ENCODE data around the gene TRPC4AP.

Gene TRPC4AP

DNA sequence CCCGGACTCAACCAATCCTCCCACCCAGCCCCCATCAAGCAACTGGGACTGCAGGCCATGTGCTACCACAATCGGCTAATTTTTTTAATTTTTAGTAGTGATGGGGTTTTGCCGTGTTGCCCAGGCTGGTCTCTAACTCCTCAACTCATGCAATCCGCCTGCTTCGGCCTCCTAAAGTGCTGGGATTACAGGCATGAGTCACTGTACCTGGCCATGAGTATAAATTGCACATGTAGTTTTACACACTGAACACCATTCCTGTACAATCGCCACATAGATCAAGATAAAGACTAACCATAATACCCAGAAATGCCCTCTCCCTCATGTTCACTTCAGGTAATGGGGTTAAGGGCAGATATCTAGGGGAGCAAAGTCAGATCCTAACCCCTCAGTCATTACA is 26.4 kb downstream of the TRPC4AP start:
- no peak for DNase-seq (ENCODE audit: low read depth, low spot score)
- CTCF ChIA-PET = interaction anchor here (1.8 kb wide), 1 partner anchor 30 kb away, joined by 12 read pairs; no protein-coding TSS in a partner anchor
- POLR2A ChIA-PET = no interaction called here
- no peak overlapping the region for H3K4me3 ChIP-seq (ENCODE audit: low read depth, low read length)
- TF ChIP-seq, protein P1, sequence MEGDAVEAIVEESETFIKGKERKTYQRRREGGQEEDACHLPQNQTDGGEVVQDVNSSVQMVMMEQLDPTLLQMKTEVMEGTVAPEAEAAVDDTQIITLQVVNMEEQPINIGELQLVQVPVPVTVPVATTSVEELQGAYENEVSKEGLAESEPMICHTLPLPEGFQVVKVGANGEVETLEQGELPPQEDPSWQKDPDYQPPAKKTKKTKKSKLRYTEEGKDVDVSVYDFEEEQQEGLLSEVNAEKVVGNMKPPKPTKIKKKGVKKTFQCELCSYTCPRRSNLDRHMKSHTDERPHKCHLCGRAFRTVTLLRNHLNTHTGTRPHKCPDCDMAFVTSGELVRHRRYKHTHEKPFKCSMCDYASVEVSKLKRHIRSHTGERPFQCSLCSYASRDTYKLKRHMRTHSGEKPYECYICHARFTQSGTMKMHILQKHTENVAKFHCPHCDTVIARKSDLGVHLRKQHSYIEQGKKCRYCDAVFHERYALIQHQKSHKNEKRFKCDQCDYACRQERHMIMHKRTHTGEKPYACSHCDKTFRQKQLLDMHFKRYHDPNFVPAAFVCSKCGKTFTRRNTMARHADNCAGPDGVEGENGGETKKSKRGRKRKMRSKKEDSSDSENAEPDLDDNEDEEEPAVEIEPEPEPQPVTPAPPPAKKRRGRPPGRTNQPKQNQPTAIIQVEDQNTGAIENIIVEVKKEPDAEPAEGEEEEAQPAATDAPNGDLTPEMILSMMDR (IDR thresholded peaks at IDR 0.05; ENCODE audit: insufficient read depth, low read length, missing control alignments) = no peak

DNA sequence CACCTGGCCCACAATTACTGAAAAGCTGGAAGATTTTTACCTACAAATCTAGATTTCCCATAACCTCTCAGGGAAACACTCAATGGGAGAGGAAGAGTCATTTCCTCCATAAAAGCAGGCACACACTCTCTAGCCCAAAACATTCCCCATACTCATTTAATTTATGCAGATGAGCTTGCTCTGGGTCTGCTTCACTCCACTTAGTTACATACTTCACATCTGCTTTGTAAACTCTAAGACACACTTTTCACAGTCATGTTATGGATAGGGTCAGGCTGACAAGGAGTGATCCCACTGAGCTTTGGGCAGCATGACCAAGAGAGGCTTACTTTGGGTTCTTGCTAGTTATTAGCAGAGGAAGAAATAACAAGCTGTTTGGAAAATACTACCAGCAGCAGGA is 27.4 kb downstream of the TRPC4AP start:
- TF ChIP-seq, protein P1 (IDR thresholded peaks at IDR 0.05; ENCODE audit: insufficient read depth, low read length, missing control alignments) = no peak
- CTCF ChIA-PET = interaction anchor here (1.5 to 2.8 kb wide), 5 partner anchors 11 to 192 kb away, joined by 4 to 12 read pairs (median 9); partner anchors contain the start of genes GGT7 and TRPC4AP
- no peak overlapping the region for H3K4me3 ChIP-seq (ENCODE audit: low read depth, low read length)
- DNase-seq (ENCODE audit: low read depth, low spot score) = no peak
- POLR2A ChIA-PET = no interaction called here

DNA sequence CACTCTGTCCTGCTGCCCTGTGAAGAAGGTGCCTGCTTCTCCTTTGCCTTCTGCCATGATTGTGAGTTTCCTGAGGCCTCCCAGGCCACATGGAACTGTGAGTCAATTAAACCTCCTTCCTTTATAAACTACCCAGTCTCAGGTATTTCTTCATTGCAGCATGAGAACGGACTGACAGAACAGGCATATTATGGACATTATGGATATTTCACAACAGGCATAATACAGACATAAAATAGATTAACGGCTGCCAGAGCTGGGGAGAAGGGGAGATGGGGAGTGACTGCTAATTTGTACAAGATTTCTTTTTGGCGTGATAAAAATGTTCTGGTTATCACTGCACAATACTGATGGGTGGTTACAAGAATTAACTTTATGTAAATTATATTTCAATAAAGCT is 29.4 kb downstream of the TRPC4AP start:
- CTCF ChIA-PET = interaction anchor here (1.7 to 2.8 kb wide), 2 partner anchors 9 to 190 kb away, joined by 4 to 11 read pairs; partner anchors contain the start of gene GGT7
- no peak overlapping the region for H3K4me3 ChIP-seq (ENCODE audit: low read depth, low read length)
- TF ChIP-seq, protein P1 (IDR thresholded peaks at IDR 0.05; ENCODE audit: insufficient read depth, low read length, missing control alignments) = no peak
- POLR2A ChIA-PET = no interaction called here
- no peak for DNase-seq (ENCODE audit: low read depth, low spot score)

DNA sequence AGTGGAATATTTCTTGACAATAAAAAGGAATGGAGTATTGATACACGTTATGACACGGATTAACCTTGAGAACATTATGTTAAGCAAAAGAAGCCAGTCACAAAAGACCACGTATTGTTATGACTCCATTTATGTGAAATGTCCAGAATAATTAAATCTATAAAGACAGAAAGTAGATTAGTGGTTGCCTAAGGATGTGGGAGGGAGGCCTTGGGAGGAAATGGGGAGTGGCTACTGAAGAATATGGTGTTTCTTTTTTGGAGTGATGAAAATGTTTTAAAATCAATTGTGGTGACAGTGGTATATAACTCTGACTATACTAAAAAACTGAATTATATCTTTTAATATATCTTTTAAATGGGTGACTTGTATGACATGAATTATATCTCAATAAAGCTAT is 30.1 kb downstream of the TRPC4AP start:
- H3K4me3 ChIP-seq (ENCODE audit: low read depth, low read length) = no peak overlapping the region
- POLR2A ChIA-PET = no interaction called here
- TF ChIP-seq, protein P1 (IDR thresholded peaks at IDR 0.05; ENCODE audit: insufficient read depth, low read length, missing control alignments) = no peak
- no peak for DNase-seq (ENCODE audit: low read depth, low spot score)
- CTCF ChIA-PET = interaction anchor here (0.6 kb wide), 1 partner anchor 383 kb away, joined by 3 read pairs; no protein-coding TSS in a partner anchor

DNA sequence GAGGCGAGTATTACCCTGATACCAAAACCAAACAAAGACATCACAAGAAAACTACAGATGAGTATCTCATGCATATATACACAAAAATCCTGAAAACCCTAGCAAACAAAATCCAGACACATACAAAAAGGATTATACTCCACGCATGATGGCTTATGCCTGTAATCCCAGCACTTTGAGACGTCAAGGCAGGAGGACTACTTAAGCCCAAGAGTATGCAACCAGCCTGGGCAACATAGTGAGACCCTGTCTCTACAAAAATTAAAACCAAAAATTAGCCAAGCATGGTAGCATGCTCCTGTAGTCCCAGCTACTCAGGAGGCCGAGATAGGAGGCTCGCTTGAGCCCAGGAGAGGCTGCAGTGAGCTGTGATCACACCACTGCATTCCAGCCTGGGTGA is 32.4 kb downstream of the TRPC4AP start:
- POLR2A ChIA-PET = no interaction called here
- TF ChIP-seq, protein P1 (IDR thresholded peaks at IDR 0.05; ENCODE audit: insufficient read depth, low read length, missing control alignments) = no peak
- no peak overlapping the region for H3K4me3 ChIP-seq (ENCODE audit: low read depth, low read length)
- DNase-seq (ENCODE audit: low read depth, low spot score) = no peak
- CTCF ChIA-PET = no interaction called here

DNA sequence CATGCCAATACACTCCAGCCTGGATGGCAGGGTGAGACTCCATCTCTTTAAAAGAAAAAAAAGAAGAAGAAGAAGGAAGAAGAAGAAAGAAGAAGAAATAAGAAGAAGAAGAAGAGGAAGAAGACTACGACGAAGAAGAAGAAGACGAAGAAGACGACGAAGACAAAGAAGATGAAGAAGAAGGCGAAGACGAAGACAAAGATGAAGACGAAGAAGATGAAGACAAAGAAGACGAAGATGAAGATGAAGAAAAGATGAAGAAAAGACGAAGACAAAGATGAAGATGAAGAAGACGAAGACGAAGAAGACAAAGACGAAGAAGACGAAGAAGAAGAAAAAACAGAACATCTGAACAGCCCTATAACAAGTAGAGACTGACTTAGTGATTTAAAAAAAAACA is 33.0 kb downstream of the TRPC4AP start:
- no peak for DNase-seq (ENCODE audit: low read depth, low spot score)
- POLR2A ChIA-PET = no interaction called here

More for the DNA sequence above, 33.0 kb downstream of the TRPC4AP start:
- no peak overlapping the region for H3K4me3 ChIP-seq (ENCODE audit: low read depth, low read length)
- CTCF ChIA-PET = no interaction called here
- TF ChIP-seq, protein P1 (IDR thresholded peaks at IDR 0.05; ENCODE audit: insufficient read depth, low read length, missing control alignments) = no peak
